ENCODE measurements around the gene ATCAY.

The ATCAY gene

DNA sequence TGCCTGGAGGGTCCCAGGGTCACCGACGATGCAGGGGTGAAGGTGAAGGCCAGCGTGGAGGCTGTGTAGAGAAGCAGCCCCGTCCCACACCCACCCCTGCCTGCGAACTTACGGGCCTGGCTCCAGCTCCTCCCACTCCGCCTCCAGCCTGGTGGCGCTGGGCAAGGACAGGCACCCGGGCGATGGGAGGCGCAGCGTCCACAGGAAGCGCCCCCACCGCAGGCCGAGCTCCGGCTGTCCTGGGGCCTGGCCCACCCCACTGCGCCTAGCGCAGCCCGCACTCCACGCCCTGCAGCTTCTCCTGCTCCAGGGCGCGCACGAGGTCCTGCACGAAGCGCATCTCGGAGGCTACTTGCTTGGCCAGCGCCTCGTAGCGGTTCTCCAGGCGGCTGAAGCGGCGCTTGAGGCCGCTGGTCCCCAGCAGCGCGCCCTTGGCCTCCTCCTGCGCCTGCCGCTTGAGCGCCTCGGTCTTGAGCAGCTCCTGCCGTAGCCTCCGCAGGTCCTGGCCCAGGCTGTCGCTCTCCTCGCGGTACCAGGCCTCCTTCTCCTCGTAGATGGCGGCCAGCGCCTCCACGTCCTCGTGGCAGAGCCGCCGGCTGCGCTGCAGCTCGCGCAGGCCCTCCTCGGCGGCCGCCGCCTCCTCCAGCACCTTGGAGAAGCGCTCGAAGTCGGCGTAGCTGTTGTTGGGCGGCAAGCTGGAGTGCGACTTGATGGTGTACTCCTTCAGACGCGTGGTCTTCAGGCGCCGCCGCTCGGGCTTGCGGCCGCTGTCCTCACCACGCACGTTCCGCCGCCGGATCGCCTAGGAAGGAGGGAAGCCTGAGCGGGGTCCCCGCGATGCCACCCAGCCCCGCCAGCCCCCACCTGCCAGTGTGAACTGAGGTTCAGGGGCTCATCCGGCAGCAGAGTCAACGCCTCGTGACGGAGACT lies 78.6 kb downstream of the ATCAY start:
- no peak overlapping the region for H3K9ac ChIP-seq (ENCODE audit: low read depth, low read length, poor library complexity, severe bottlenecking)
- H2AFZ ChIP-seq (ENCODE audit: low read length) = no peak overlapping the region
- no peaks in the 10 kb centered on the region for H3K4me1 ChIP-seq (ENCODE audit: insufficient read depth, low read length, poor library complexity, severe bottlenecking)
- peaks cover 9% of the 10 kb centered on the region; the same call in 1 of the 2 replicates for H3K36me3 ChIP-seq (ENCODE audit: insufficient read depth, low read length)
- no peak overlapping the region for H3K4me2 ChIP-seq (ENCODE audit: low read depth, low read length, poor library complexity, severe bottlenecking)
- H3K79me2 ChIP-seq (ENCODE audit: insufficient read depth, low read length) = peaks cover 2% of the 10 kb centered on the region; the same call in 1 of the 2 replicates
- no peaks in the 10 kb centered on the region for H3K27me3 ChIP-seq (ENCODE audit: insufficient read depth, low read length, poor library complexity, severe bottlenecking)
- no peaks in the 10 kb centered on the region for H3K9me2 ChIP-seq (replicated peaks; ENCODE audit: low read depth, low read length)
- H3K4me3 ChIP-seq (ENCODE audit: low read length, poor library complexity, severe bottlenecking) = no peak overlapping the region
- no peaks in the 10 kb centered on the region for H3K9me3 ChIP-seq (ENCODE audit: insufficient read depth, low read depth, low read length)
- H3F3A ChIP-seq (ENCODE audit: low read depth) = no peaks in the 10 kb centered on the region
- TF ChIP-seq EZH2phosphoT487 (IDR thresholded peaks at IDR 0.05; ENCODE audit: borderline replicate concordance) = no peak
- TF ChIP-seq, protein P1, sequence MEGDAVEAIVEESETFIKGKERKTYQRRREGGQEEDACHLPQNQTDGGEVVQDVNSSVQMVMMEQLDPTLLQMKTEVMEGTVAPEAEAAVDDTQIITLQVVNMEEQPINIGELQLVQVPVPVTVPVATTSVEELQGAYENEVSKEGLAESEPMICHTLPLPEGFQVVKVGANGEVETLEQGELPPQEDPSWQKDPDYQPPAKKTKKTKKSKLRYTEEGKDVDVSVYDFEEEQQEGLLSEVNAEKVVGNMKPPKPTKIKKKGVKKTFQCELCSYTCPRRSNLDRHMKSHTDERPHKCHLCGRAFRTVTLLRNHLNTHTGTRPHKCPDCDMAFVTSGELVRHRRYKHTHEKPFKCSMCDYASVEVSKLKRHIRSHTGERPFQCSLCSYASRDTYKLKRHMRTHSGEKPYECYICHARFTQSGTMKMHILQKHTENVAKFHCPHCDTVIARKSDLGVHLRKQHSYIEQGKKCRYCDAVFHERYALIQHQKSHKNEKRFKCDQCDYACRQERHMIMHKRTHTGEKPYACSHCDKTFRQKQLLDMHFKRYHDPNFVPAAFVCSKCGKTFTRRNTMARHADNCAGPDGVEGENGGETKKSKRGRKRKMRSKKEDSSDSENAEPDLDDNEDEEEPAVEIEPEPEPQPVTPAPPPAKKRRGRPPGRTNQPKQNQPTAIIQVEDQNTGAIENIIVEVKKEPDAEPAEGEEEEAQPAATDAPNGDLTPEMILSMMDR (conservative IDR thresholded peaks at IDR 0.05; ENCODE audit: low read length) = no peak
- H4K20me1 ChIP-seq (ENCODE audit: insufficient read depth, low read length, poor library complexity, severe bottlenecking) = no peaks in the 10 kb centered on the region

GRCh38 chr19:3959766-3960131 lies 79.3 kb downstream of the ATCAY start:
- Histone ChIP-seq H3K9me3 (ENCODE audit: insufficient read depth, low read depth, low read length) (no peaks in the 10 kb centered on the region), H4K20me1 (ENCODE audit: insufficient read depth, low read length, poor library complexity, severe bottlenecking) (no peaks in the 10 kb centered on the region), H3K79me2 (ENCODE audit: insufficient read depth, low read length) (no peaks in the 10 kb centered on the region), H3K4me2 (ENCODE audit: low read depth, low read length, poor library complexity, severe bottlenecking) (no peak overlapping the region), H3K4me3 (ENCODE audit: low read length, poor library complexity, severe bottlenecking) (no peak overlapping the region), H3K9ac (ENCODE audit: low read depth, low read length, poor library complexity, severe bottlenecking) (no peak overlapping the region), H3K9me2 (replicated peaks; ENCODE audit: low read depth, low read length) (no peaks in the 10 kb centered on the region), H3K27me3 (ENCODE audit: insufficient read depth, low read length, poor library complexity, severe bottlenecking) (no peaks in the 10 kb centered on the region), H3K36me3 (ENCODE audit: insufficient read depth, low read length) (peaks cover 9% of the 10 kb centered on the region; the same call in 1 of the 2 replicates), H3F3A (ENCODE audit: low read depth) (no peaks in the 10 kb centered on the region), H2AFZ (ENCODE audit: low read length) (no peak overlapping the region), H3K4me1 (ENCODE audit: insufficient read depth, low read length, poor library complexity, severe bottlenecking) (no peaks in the 10 kb centered on the region)
- TF ChIP-seq, protein P1 (conservative IDR thresholded peaks at IDR 0.05; ENCODE audit: low read length) = no peak
- no peak for TF ChIP-seq EZH2phosphoT487 (IDR thresholded peaks at IDR 0.05; ENCODE audit: borderline replicate concordance)

- no peak overlapping the region for H3K9ac ChIP-seq (ENCODE audit: low read depth, low read length, poor library complexity, severe bottlenecking)
- H3K36me3 ChIP-seq (ENCODE audit: insufficient read depth, low read length) = peaks cover 9% of the 10 kb centered on the region; the same call in 1 of the 2 replicates
- TF ChIP-seq, protein P1 (conservative IDR thresholded peaks at IDR 0.05; ENCODE audit: low read length) = no peak
- no peak for TF ChIP-seq EZH2phosphoT487 (IDR thresholded peaks at IDR 0.05; ENCODE audit: borderline replicate concordance)
Measured at GRCh38 chr19:3961007-3961406, 80.5 kb downstream of the ATCAY start.

More at GRCh38 chr19:3961007-3961406, 80.5 kb downstream of the ATCAY start:
- no peaks in the 10 kb centered on the region for H3K9me2 ChIP-seq (replicated peaks; ENCODE audit: low read depth, low read length)
- no peaks in the 10 kb centered on the region for H3K27me3 ChIP-seq (ENCODE audit: insufficient read depth, low read length, poor library complexity, severe bottlenecking)
- no peaks in the 10 kb centered on the region for H3K4me1 ChIP-seq (ENCODE audit: insufficient read depth, low read length, poor library complexity, severe bottlenecking)
- H3K4me2 ChIP-seq (ENCODE audit: low read depth, low read length, poor library complexity, severe bottlenecking) = no peak overlapping the region
- no peaks in the 10 kb centered on the region for H3K79me2 ChIP-seq (ENCODE audit: insufficient read depth, low read length)
- no peaks in the 10 kb centered on the region for H3K9me3 ChIP-seq (ENCODE audit: insufficient read depth, low read depth, low read length)
- H2AFZ ChIP-seq (ENCODE audit: low read length) = no peak overlapping the region
- H3K4me3 ChIP-seq (ENCODE audit: low read length, poor library complexity, severe bottlenecking) = no peak overlapping the region
- H3F3A ChIP-seq (ENCODE audit: low read depth) = no peaks in the 10 kb centered on the region
- no peaks in the 10 kb centered on the region for H4K20me1 ChIP-seq (ENCODE audit: insufficient read depth, low read length, poor library complexity, severe bottlenecking)
